HG02798 (cell line): Measurements from ENCODE around the gene ANAPC1.
A peak's percentile ranks its signal among the peaks of the same experiment; 100 is the strongest.
"Not testable (repeated sequence)": the region's sequence is repeated elsewhere in the genome, so short reads cannot be mapped to it uniquely, and the experiment has no call there.

Source experiments
- ATAC-seq: cut with Tn5 transposase; IDR thresholded peaks from one replicate; pipeline ENCODE4 v1.9.1; 2021; ENCODE audit warnings: mild to moderate bottlenecking; ENCODE audit not compliant: unreplicated experiment, poor library complexity

ANAPC1 gene

GRCh38 chr2:111834221-111834620 is 49.8 kb downstream of the ANAPC1 start:
- not testable (repeated sequence) for ATAC-seq

- peak; percentile 85 for ATAC-seq
Measured at GRCh38 chr2:111830479-111830878, 53.5 kb downstream of the ANAPC1 start.

- not testable (repeated sequence) for ATAC-seq
Measured at GRCh38 chr2:111828217-111828766, 55.7 kb downstream of the ANAPC1 start.

GRCh38 chr2:111812970-111813622 is 70.9 kb downstream of the ANAPC1 start:
- not testable (repeated sequence) for ATAC-seq

- not testable (repeated sequence) for ATAC-seq
Measured at GRCh38 chr2:111790633-111791032, 93.4 kb downstream of the ANAPC1 start.

- not testable (repeated sequence) for ATAC-seq
Measured at GRCh38 chr2:111784081-111784480, 99.9 kb downstream of the ANAPC1 start.

- ATAC-seq = not testable (repeated sequence)
Measured at GRCh38 chr2:111782195-111782594, 101.8 kb downstream of the ANAPC1 start.

GRCh38 chr2:111781443-111782094 is 102.4 kb downstream of the ANAPC1 start:
- ATAC-seq = not testable (repeated sequence)

GRCh38 chr2:111777155-111777554 is 106.8 kb downstream of the ANAPC1 start:
- ATAC-seq = not testable (repeated sequence)

- not testable (repeated sequence) for ATAC-seq
Measured at GRCh38 chr2:111776296-111776695, 107.7 kb downstream of the ANAPC1 start.

GRCh38 chr2:111772180-111772579 is 111.8 kb downstream of the ANAPC1 start:
- ATAC-seq = peak; percentile 75

- not testable (repeated sequence) for ATAC-seq
Measured at GRCh38 chr2:111770916-111771658, 112.9 kb downstream of the ANAPC1 start.

- ATAC-seq = not testable (repeated sequence)
Measured at GRCh38 chr2:111768266-111769190, 115.5 kb downstream of the ANAPC1 start.

- not testable (repeated sequence) for ATAC-seq
Measured at GRCh38 chr2:111767087-111767486, 116.9 kb downstream of the ANAPC1 start.

- not testable (repeated sequence) for ATAC-seq
Measured at GRCh38 chr2:111766295-111766694, 117.7 kb downstream of the ANAPC1 start.

GRCh38 chr2:111764151-111764550 is 119.8 kb downstream of the ANAPC1 start:
- ATAC-seq = not testable (repeated sequence)

- not testable (repeated sequence) for ATAC-seq
Measured at GRCh38 chr2:111760697-111761284, 123.2 kb downstream of the ANAPC1 start.

GRCh38 chr2:111752533-111752932 is 131.5 kb downstream of the ANAPC1 start:
- ATAC-seq = not testable (repeated sequence)

GRCh38 chr2:111750641-111751040 is 133.4 kb downstream of the ANAPC1 start:
- not testable (repeated sequence) for ATAC-seq
